ENCODE results near the gene PCTP.

PCTP gene

GRCh38 chr17:55760643-55761355, 9.9 kb downstream of the PCTP start:
- DNase-seq = no peak

GRCh38 chr17:55762086-55762858, 11.4 kb downstream of the PCTP start:
- no peak for DNase-seq

GRCh38 chr17:55763856-55764255, 13.0 kb downstream of the PCTP start:
- no peak for DNase-seq

- DNase-seq = no peak
Observed at GRCh38 chr17:55764610-55765009, 13.8 kb downstream of the PCTP start.

- DNase-seq = no peak
Observed at GRCh38 chr17:55765472-55765871, 14.6 kb downstream of the PCTP start.

- DNase-seq = no peak
Observed at GRCh38 chr17:55768936-55769624, 18.2 kb downstream of the PCTP start.

GRCh38 chr17:55769625-55770000, 18.8 kb downstream of the PCTP start:
- no peak for DNase-seq

GRCh38 chr17:55770196-55770870, 19.5 kb downstream of the PCTP start:
- peak in 1 of 2 experiments; percentile 56 for DNase-seq

- no peak for DNase-seq
Observed at GRCh38 chr17:55772086-55772485, 21.2 kb downstream of the PCTP start.

GRCh38 chr17:55773671-55774070, 22.8 kb downstream of the PCTP start:
- no peak for DNase-seq

GRCh38 chr17:55774846-55775271, 24.0 kb downstream of the PCTP start:
- DNase-seq = no peak

- DNase-seq = no peak
Observed at GRCh38 chr17:55776271-55776670, 25.4 kb downstream of the PCTP start.

GRCh38 chr17:55777471-55777971, 26.7 kb downstream of the PCTP start:
- no peak for DNase-seq

GRCh38 chr17:55778389-55779118, 27.7 kb downstream of the PCTP start:
- no peak for DNase-seq

- DNase-seq = no peak
Observed at GRCh38 chr17:55783684-55784245, 32.9 kb downstream of the PCTP start.

GRCh38 chr17:55784666-55785065, 33.8 kb downstream of the PCTP start:
- no peak for DNase-seq

- no peak for DNase-seq
Observed at GRCh38 chr17:55785181-55785580, 34.3 kb downstream of the PCTP start.

- DNase-seq = no peak
Observed at GRCh38 chr17:55793272-55793671, 42.4 kb downstream of the PCTP start.

GRCh38 chr17:55794725-55795482, 44.1 kb downstream of the PCTP start:
- no peak for DNase-seq

GRCh38 chr17:55806745-55807495, 56.1 kb downstream of the PCTP start:
- no peak for DNase-seq

Measured in SW 1271 (cell line).